DOHH2 (cell line): Measurements from ENCODE around the gene CFAP46.

Experiments
- H3F3A ChIP-seq: fragments of 200-600 bp; sonication (generic), shearing (Covaris generic); 2 replicates; pipeline ENCODE4 v1.6.0; 2016; ENCODE audit warnings: antibody characterized with exemption, mild to moderate bottlenecking; ENCODE audit not compliant: control insufficient read depth, insufficient read depth
- H3K27ac ChIP-seq: fragments of 200-600 bp; sonication (generic); 2 replicates; pipeline ENCODE4 v1.5.1; 2014; ENCODE audit warnings: low read depth, mild to moderate bottlenecking, low read length, moderate library complexity
- H3K27me3 ChIP-seq: fragments of 200-600 bp; sonication (generic); 2 replicates; pipeline ENCODE4 v1.6.1; 2014; ENCODE audit warnings: mild to moderate bottlenecking, low read length, mixed read lengths; ENCODE audit not compliant: control insufficient read depth
- H3K36me3 ChIP-seq: fragments of 200-600 bp; sonication (generic); 2 replicates; pipeline ENCODE4 v1.6.1; 2014; ENCODE audit warnings: mild to moderate bottlenecking, low read length, moderate library complexity, mixed read lengths; ENCODE audit not compliant: control insufficient read depth
- H3K4me1 ChIP-seq: fragments of 200-600 bp; sonication (generic); 2 replicates; pipeline ENCODE4 v1.6.1; 2014; ENCODE audit warnings: mild to moderate bottlenecking, low read length, mixed read lengths; ENCODE audit not compliant: control insufficient read depth
- H3K4me2 ChIP-seq: fragments of 200-600 bp; sonication (generic); 2 replicates; pipeline ENCODE4 v1.6.0; 2014; ENCODE audit warnings: mild to moderate bottlenecking, low read length, moderate library complexity
- H3K4me3 ChIP-seq: fragments of 200-600 bp; sonication (generic); 2 replicates; pipeline ENCODE4 v1.5.1; 2014; ENCODE audit warnings: mild to moderate bottlenecking, low read length, mixed read lengths
- H3K79me2 ChIP-seq: fragments of 200-600 bp; sonication (generic); 2 replicates; pipeline ENCODE4 v1.6.1; 2014; ENCODE audit warnings: mild to moderate bottlenecking, low read length, mixed read lengths; ENCODE audit not compliant: control insufficient read depth
- H3K9me2 ChIP-seq: fragments of 200-600 bp; sonication (generic); replicated peaks from 2 replicates; pipeline ENCODE4 v1.6.1; 2014; ENCODE audit warnings: mild to moderate bottlenecking, low read length, mixed read lengths; ENCODE audit not compliant: control insufficient read depth
- H3K9me3 ChIP-seq: fragments of 200-600 bp; sonication (generic); 2 replicates; pipeline ENCODE4 v1.6.1; 2014; ENCODE audit warnings: antibody characterized with exemption, low read length, mixed read lengths; ENCODE audit not compliant: control insufficient read depth, insufficient read depth
- H4K20me1 ChIP-seq: fragments of 200-600 bp; sonication (generic); 2 replicates; pipeline ENCODE4 v1.6.0; 2014; ENCODE audit warnings: low read depth, mild to moderate bottlenecking, antibody characterized with exemption, low read length, moderate library complexity; ENCODE audit not compliant: control insufficient read depth, insufficient read depth
- EZH2phosphoT487 ChIP-seq: fragments of 200-600 bp; sonication (generic); IDR thresholded peaks from 2 replicates; pipeline ENCODE4 v1.6.1; 2017; ENCODE audit warnings: borderline replicate concordance, mild to moderate bottlenecking, antibody characterized with exemption, low read length, moderate library complexity, mixed read lengths
- TF ChIP-seq, protein P1 (sequence below): fragments of 200-600 bp; sonication (generic); IDR thresholded peaks from one replicate; pipeline ENCODE4 v1.5.1; 2014; ENCODE audit warnings: antibody characterized with exemption, mild to moderate bottlenecking, low read depth, low read length; ENCODE audit not compliant: poor library complexity, severe bottlenecking

Gene CFAP46

GRCh38 chr10:132990684-132991545, 48.5 kb upstream of the CFAP46 start:
- H3K9me2 ChIP-seq = no peaks in the 10 kb centered on the region
- no peaks in the 10 kb centered on the region for H4K20me1 ChIP-seq
- H3K36me3 ChIP-seq = no peaks in the 10 kb centered on the region
- H3F3A ChIP-seq = no peaks in the 10 kb centered on the region
- TF ChIP-seq, protein P1, sequence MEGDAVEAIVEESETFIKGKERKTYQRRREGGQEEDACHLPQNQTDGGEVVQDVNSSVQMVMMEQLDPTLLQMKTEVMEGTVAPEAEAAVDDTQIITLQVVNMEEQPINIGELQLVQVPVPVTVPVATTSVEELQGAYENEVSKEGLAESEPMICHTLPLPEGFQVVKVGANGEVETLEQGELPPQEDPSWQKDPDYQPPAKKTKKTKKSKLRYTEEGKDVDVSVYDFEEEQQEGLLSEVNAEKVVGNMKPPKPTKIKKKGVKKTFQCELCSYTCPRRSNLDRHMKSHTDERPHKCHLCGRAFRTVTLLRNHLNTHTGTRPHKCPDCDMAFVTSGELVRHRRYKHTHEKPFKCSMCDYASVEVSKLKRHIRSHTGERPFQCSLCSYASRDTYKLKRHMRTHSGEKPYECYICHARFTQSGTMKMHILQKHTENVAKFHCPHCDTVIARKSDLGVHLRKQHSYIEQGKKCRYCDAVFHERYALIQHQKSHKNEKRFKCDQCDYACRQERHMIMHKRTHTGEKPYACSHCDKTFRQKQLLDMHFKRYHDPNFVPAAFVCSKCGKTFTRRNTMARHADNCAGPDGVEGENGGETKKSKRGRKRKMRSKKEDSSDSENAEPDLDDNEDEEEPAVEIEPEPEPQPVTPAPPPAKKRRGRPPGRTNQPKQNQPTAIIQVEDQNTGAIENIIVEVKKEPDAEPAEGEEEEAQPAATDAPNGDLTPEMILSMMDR = no peak
- TF ChIP-seq EZH2phosphoT487 = no peak
- H3K27me3 ChIP-seq = no peaks in the 10 kb centered on the region
- no peak overlapping the region for H3K4me2 ChIP-seq
- no peaks in the 10 kb centered on the region for H3K4me1 ChIP-seq
- no peaks in the 10 kb centered on the region; the same call in none of the 2 replicates for H3K9me3 ChIP-seq
- no peak overlapping the region for H3K27ac ChIP-seq
- no peaks in the 10 kb centered on the region for H3K79me2 ChIP-seq
- H3K4me3 ChIP-seq = no peak overlapping the region

DNA sequence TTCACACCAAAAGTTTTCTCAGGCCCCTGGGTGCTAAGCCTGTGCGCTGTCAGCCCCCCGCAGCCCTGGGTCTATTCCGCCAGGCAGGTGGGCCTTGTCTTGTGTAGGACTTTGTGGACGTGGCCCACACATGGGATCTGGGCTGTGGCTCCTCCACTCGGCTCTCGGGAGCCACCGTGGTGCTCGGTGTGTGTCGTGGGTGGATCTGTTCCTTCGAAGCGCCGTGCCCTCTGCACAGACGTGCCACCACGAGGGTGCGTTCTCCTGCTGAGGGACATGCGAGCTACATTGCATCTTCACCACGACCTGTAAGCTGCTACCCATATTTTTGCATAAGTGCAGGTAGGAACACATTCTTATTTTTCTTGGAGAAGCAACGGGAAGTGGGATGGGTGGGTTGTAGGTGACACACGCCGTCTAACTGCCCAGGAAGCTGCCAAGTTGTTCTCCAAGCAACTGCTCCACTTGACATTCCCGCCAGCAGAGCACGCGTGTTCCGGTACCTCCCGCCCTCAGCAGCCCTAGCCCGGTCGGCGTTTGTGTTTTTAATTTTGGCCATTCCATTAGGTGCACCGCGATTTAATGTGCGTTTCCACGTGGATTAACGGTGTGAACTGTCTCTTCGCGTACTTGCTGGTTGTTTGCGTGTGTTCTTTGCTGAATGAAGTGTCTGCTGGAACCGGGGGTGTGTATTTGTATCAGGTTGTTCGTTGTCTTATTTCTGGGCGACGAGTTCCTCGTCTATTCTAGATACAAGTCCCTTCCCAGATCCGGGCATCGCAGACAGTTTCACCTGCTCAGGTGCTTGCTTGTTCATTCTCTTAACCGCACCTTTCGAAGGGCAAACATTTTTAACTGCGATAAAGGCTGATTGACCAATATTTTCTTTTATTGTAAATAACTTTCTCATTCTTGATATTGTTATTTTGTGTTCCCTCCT, 47.4 kb upstream of the CFAP46 start:
- TF ChIP-seq, protein P1 = no peak
- TF ChIP-seq EZH2phosphoT487 = no peak
- no peaks in the 10 kb centered on the region for H3F3A ChIP-seq
- no peaks in the 10 kb centered on the region; the same call in none of the 2 replicates for H3K9me3 ChIP-seq
- no peaks in the 10 kb centered on the region for H4K20me1 ChIP-seq
- H3K27ac ChIP-seq = no peak overlapping the region
- H3K4me1 ChIP-seq = no peaks in the 10 kb centered on the region
- H3K27me3 ChIP-seq = no peaks in the 10 kb centered on the region
- H3K9me2 ChIP-seq = no peaks in the 10 kb centered on the region
- H3K4me3 ChIP-seq = no peak overlapping the region
- no peaks in the 10 kb centered on the region for H3K79me2 ChIP-seq
- no peaks in the 10 kb centered on the region for H3K36me3 ChIP-seq
- no peak overlapping the region for H3K4me2 ChIP-seq

DNA sequence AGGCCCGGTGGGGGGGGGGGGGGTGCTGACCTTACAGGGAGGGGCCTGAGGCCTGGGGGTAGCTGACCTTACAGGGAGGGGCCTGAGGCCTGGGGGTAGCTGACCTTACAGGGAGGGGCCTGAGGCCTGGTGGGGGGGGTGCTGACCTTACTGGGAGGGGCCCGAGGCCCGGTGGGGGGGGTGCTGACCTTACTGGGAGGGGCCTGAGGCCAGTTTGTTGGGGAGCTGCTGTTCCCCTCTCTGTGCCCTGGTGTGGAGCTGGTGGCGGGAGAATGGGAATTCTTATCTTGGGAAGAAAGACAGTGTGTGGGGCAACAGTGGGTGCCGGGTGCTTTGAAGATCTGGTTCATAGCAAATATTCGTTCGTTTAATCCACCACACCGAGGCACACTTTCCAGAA, 46.6 kb upstream of the CFAP46 start:
- no peaks in the 10 kb centered on the region for H4K20me1 ChIP-seq
- H3K27me3 ChIP-seq = no peaks in the 10 kb centered on the region
- no peaks in the 10 kb centered on the region for H3F3A ChIP-seq
- H3K4me2 ChIP-seq = no peak overlapping the region
- no peak overlapping the region for H3K27ac ChIP-seq
- no peaks in the 10 kb centered on the region; the same call in none of the 2 replicates for H3K9me3 ChIP-seq
- H3K36me3 ChIP-seq = no peaks in the 10 kb centered on the region
- no peak for TF ChIP-seq EZH2phosphoT487
- TF ChIP-seq, protein P1 = no peak
- no peak overlapping the region for H3K4me3 ChIP-seq
- no peaks in the 10 kb centered on the region for H3K4me1 ChIP-seq
- no peaks in the 10 kb centered on the region for H3K9me2 ChIP-seq
- H3K79me2 ChIP-seq = no peaks in the 10 kb centered on the region
